Keratinocyte (primary cell): ENCODE results near the gene REN. TPM values are rescaled to one million over a fixed set of nuclear protein-coding genes. Genes with fewer than 3 reads are reported as not detected.

Experiments used
- DNase-seq: peaks from one replicate; pipeline ENCODE4 v3.0.0-alpha.2; 2011; ENCODE audit warnings: low read depth, missing footprints, low spot score
- FAIRE-seq: peaks from 2 replicates; lab custom pipeline; 2011; peaks lifted over from hg19 to GRCh38; lab: Jason Lieb, UNC
- H2AFZ ChIP-seq: 2 replicates; pipeline ENCODE4 v1.6.0; 2012; ENCODE audit warnings: low read length, control low read depth, inconsistent platforms; ENCODE audit not compliant: control insufficient read depth
- H3K27ac ChIP-seq: 2 replicates; pipeline ENCODE4 v1.5.1; 2011; ENCODE audit warnings: low read length; ENCODE audit not compliant: control insufficient read depth, insufficient read depth
- H3K27me3 ChIP-seq: 3 replicates; pipeline ENCODE4 v1.6.0; 2011; ENCODE audit warnings: low read length; ENCODE audit not compliant: control insufficient read depth, insufficient read depth; ENCODE audit errors: extremely low read depth
- H3K36me3 ChIP-seq, 2 experiments: 2 replicates in 1 of 2; 3 replicates in 1 of 2; pipeline ENCODE4 v1.5.1; 2011; ENCODE audit warnings: low read length in 2 of 2, mild to moderate bottlenecking in 1 of 2; ENCODE audit not compliant: control insufficient read depth in 2 of 2, insufficient read depth in 2 of 2; ENCODE audit errors: extremely low read depth in 1 of 2
- H3K4me1 ChIP-seq: 3 replicates; pipeline ENCODE4 v1.5.1; 2011; ENCODE audit warnings: low read length; ENCODE audit not compliant: control insufficient read depth, insufficient read depth; ENCODE audit errors: extremely low read depth
- H3K4me2 ChIP-seq: 3 replicates; pipeline ENCODE4 v1.6.0; 2011; ENCODE audit warnings: low read depth, low read length; ENCODE audit not compliant: control insufficient read depth, insufficient read depth; ENCODE audit errors: extremely low read depth
- H3K4me3 ChIP-seq, 3 experiments: fragments of 200-600 bp in 1 of 3; sonication (generic) in 1 of 3; 2 replicates in 2 of 3; 3 replicates in 1 of 3; pipeline ENCODE4 v1.5.1; 2011 to 2016; ENCODE audit warnings: low read length in 3 of 3, mild to moderate bottlenecking in 3 of 3, control low read depth in 2 of 3, inconsistent platforms in 1 of 3, low read depth in 1 of 3, mixed read lengths in 1 of 3, mixed run types in 1 of 3, moderate library complexity in 1 of 3; ENCODE audit not compliant: control insufficient read depth in 2 of 3, insufficient read depth in 2 of 3; ENCODE audit errors: extremely low read depth in 1 of 3
- H3K79me2 ChIP-seq: 2 replicates; pipeline ENCODE4 v1.6.0; 2012; ENCODE audit warnings: low read length; ENCODE audit not compliant: control insufficient read depth, insufficient read depth
- H3K9ac ChIP-seq: 3 replicates; pipeline ENCODE4 v1.6.0; 2011; ENCODE audit warnings: low read length; ENCODE audit not compliant: control insufficient read depth, insufficient read depth; ENCODE audit errors: extremely low read depth
- H3K9me1 ChIP-seq: 3 replicates; pipeline ENCODE4 v1.6.0; 2011; ENCODE audit warnings: low read length; ENCODE audit not compliant: control insufficient read depth, insufficient read depth; ENCODE audit errors: extremely low read depth
- H3K9me3 ChIP-seq: 2 replicates; pipeline ENCODE4 v1.5.1; 2012; ENCODE audit warnings: low read depth, low read length; ENCODE audit not compliant: control insufficient read depth
- H4K20me1 ChIP-seq: 3 replicates; pipeline ENCODE4 v1.6.0; 2011; ENCODE audit warnings: low read length; ENCODE audit not compliant: control insufficient read depth, insufficient read depth; ENCODE audit errors: extremely low read depth
- EZH2 ChIP-seq: IDR thresholded peaks from one replicate; pipeline ENCODE4 v1.6.1; 2012; ENCODE audit warnings: inconsistent platforms, mild to moderate bottlenecking, low read length, moderate library complexity
- dilution Hi-C: fragments of 300-500 bp; cut with MboI; formaldehyde crosslinking; loops from one replicate; pipeline ENCODE4 v1.7.0; 2020; ENCODE audit warnings: low sequenced_read_pairs; ENCODE audit not compliant: extremely low pct_ligation_motif_present
- polyA plus RNA-seq, 5 experiments: library from polyadenylated mRNA; depleted of rRNA in 3 of 5; stranded (reverse) in 3 of 5; stranded (forward) in 1 of 5; unstranded in 1 of 5; fragments of >200 nt; gene quantifications; 1 replicate in 1 of 5; 2 replicates in 3 of 5; 3 replicates in 1 of 5; pipeline versions ENCODE4 v1.2.1 to v1.2.3, GENCODE V29; 2011 to 2012; ENCODE audit warnings: missing spikeins in 2 of 5, low read depth in 1 of 5, low replicate concordance in 1 of 5
- TF ChIP-seq, protein P1 (sequence below), 3 experiments: IDR thresholded peaks in 1 of 3; conservative IDR thresholded peaks in 1 of 3; optimal IDR thresholded peaks in 1 of 3; 2 replicates in 2 of 3; 3 replicates in 1 of 3; pipeline versions ENCODE3 to v1.5.1; 2011; ENCODE audit warnings: low read length in 3 of 3, mild to moderate bottlenecking in 3 of 3, moderate library complexity in 2 of 3, control low read depth in 1 of 3, inconsistent platforms in 1 of 3; ENCODE audit not compliant: insufficient read depth in 2 of 3; ENCODE audit errors: extremely low read depth in 1 of 3

REN gene
- polyA plus RNA-seq, 1 donor (not counting 4 experiments of a cell fraction or from before 2014, with no cell fraction given), result not detected

DNA sequence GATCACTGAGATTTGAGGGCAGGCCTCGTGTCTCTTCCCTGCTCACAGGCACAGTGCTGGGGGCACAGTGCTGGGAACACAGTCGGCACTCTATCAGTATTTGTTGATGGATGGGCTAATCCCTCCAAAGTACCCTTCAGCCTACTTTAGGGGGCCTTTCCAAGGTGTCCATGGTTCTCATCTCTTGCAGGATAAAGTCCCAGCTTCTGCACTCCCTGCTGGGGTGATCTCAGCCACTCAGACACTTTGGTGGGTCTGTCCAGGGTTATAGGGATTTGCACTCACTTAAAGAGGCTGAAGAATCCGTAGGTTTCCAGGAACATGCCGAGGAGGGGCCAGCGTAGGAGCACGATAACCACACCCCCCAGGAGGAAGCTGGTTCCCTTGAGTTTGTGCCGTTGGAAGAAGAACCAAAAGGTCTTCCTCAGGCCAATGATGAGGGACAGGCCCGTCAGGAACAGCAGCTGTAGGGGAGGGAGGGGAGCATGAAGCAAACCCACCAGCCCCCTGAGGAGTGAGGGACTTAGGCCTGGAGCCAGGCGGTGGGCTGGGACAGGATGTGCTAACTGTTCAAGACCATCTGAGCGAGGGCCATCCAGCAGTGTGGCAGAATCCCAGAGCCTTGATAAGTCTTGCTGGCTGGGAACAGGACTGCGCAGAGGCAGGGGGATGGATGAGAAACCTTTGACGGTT lies 35.4 kb upstream of the REN start:
- no peak for DNase-seq
- H3K4me2 ChIP-seq, result no peak overlapping the region
- dilution Hi-C loops, result no loop called here
- H3K27ac ChIP-seq, result no peak overlapping the region
- peaks cover 17% of the 10 kb centered on the region for H3K4me1 ChIP-seq
- FAIRE-seq, result no peak
- H3K27me3 ChIP-seq, result no peaks in the 10 kb centered on the region
- H2AFZ ChIP-seq, result no peak overlapping the region
- TF ChIP-seq EZH2, result no peak
- TF ChIP-seq, protein P1, sequence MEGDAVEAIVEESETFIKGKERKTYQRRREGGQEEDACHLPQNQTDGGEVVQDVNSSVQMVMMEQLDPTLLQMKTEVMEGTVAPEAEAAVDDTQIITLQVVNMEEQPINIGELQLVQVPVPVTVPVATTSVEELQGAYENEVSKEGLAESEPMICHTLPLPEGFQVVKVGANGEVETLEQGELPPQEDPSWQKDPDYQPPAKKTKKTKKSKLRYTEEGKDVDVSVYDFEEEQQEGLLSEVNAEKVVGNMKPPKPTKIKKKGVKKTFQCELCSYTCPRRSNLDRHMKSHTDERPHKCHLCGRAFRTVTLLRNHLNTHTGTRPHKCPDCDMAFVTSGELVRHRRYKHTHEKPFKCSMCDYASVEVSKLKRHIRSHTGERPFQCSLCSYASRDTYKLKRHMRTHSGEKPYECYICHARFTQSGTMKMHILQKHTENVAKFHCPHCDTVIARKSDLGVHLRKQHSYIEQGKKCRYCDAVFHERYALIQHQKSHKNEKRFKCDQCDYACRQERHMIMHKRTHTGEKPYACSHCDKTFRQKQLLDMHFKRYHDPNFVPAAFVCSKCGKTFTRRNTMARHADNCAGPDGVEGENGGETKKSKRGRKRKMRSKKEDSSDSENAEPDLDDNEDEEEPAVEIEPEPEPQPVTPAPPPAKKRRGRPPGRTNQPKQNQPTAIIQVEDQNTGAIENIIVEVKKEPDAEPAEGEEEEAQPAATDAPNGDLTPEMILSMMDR (optimal IDR thresholded peaks at IDR 0.05 in 1 of 3, IDR thresholded peaks at IDR 0.05 in 1 of 3, conservative IDR thresholded peaks at IDR 0.05 in 1 of 3; ENCODE audit: extremely low read depth in 1 of 3, insufficient read depth in 2 of 3, low read length in 3 of 3), result no peak
- no peak overlapping the region for H3K9ac ChIP-seq
- H3K36me3 ChIP-seq, result no peaks in the 10 kb centered on the region
- no peaks in the 10 kb centered on the region for H3K9me1 ChIP-seq
- no peaks in the 10 kb centered on the region for H4K20me1 ChIP-seq
- H3K4me3 ChIP-seq, result no peak overlapping the region
- H3K79me2 ChIP-seq, result no peaks in the 10 kb centered on the region
- H3K9me3 ChIP-seq, result no peaks in the 10 kb centered on the region

DNA sequence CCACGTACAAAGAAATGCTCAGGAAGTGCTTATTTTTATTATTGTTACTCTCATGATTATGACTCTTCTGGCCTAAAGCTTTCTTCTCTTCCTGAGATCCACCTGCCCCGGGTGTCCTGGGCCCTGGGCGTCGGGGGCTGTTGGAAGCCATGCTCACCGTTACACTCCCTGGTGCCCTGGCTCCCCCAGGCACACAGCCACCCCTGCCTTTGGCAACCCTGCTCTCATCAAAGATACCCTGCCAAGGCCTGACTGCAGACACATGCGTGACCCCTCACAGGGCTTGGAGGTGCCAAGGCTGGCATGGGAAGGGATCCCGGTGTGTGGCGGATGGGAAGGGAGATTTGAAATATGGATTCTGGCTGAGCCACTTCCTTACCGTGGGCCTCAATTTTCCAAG lies 33.4 kb upstream of the REN start:
- H3K27ac ChIP-seq, result peak overlapping the region; percentile 78
- H3K4me2 ChIP-seq, result no peak overlapping the region
- no peak for FAIRE-seq

More for the DNA sequence above, 33.4 kb upstream of the REN start:
- H2AFZ ChIP-seq, result peak overlapping the region; percentile 5
- H3K4me1 ChIP-seq, result peaks cover 20% of the 10 kb centered on the region
- no peaks in the 10 kb centered on the region for H4K20me1 ChIP-seq
- H3K27me3 ChIP-seq, result peaks cover 2% of the 10 kb centered on the region
- TF ChIP-seq EZH2, result no peak
- TF ChIP-seq, protein P1 (optimal IDR thresholded peaks at IDR 0.05 in 1 of 3, IDR thresholded peaks at IDR 0.05 in 1 of 3, conservative IDR thresholded peaks at IDR 0.05 in 1 of 3; ENCODE audit: extremely low read depth in 1 of 3, insufficient read depth in 2 of 3, low read length in 3 of 3), result no peak
- no peaks in the 10 kb centered on the region for H3K9me1 ChIP-seq
- no peaks in the 10 kb centered on the region for H3K36me3 ChIP-seq
- dilution Hi-C loops, result no loop called here
- H3K9me3 ChIP-seq, result no peaks in the 10 kb centered on the region
- no peak overlapping the region for H3K4me3 ChIP-seq
- DNase-seq, result no peak
- no peaks in the 10 kb centered on the region for H3K79me2 ChIP-seq
- H3K9ac ChIP-seq, result no peak overlapping the region
